B cell (primary cell): ENCODE data around the gene SCRT2. TPM values are rescaled to one million over a fixed set of nuclear protein-coding genes. Genes with fewer than 3 reads are reported as not detected.
A peak's percentile ranks its signal among the peaks of the same experiment; 100 is the strongest.

ENCODE experiments used
- ATAC-seq: fragments of 200-7000 bp; cut with Tn5 transposase; one replicate; pipeline ENCODE4 v1.10.0; 2021; ENCODE audit warnings: low read depth, mild to moderate bottlenecking, moderate number of reproducible peaks, moderate library complexity
- CTCF ChIA-PET: fragments of 350-600 bp; sonication (Branson Sonifier 250); formaldehyde crosslinking; loops from one replicate; lab custom pipeline; 2021; ENCODE audit warnings: antibody characterized with exemption, inconsistent platforms; lab: Charles Lee
- POLR2A ChIA-PET: fragments of 350-600 bp; sonication (Branson Sonifier 250); formaldehyde crosslinking; loops from one replicate; lab custom pipeline; 2021; ENCODE audit warnings: antibody characterized with exemption; lab: Charles Lee
- DNase-seq: peaks from one replicate; pipeline ENCODE4 v3.0.0; 2013
- H2AFZ ChIP-seq: 2 replicates; pipeline ENCODE4 v1.6.1; 2012; ENCODE audit warnings: mild to moderate bottlenecking, low read depth, low read length; ENCODE audit not compliant: insufficient read depth, poor library complexity, severe bottlenecking
- H3K27ac ChIP-seq, 2 donors: 1 replicate in 1 of 2; 2 replicates in 1 of 2; pipeline ENCODE4 v1.5.1; 2012 to 2013; ENCODE audit warnings: low read length in 2 of 2, mild to moderate bottlenecking in 2 of 2, moderate library complexity in 1 of 2
- H3K27me3 ChIP-seq, 4 experiments: fragments of 200-600 bp in 1 of 4; sonication (generic) in 1 of 4; replicated peaks in 1 of 4; 1 replicate in 2 of 4; 2 replicates in 2 of 4; pipeline versions ENCODE4 v1.6.1 to v1.7.0; 2013 to 2016; ENCODE audit warnings: low read length in 3 of 4, mild to moderate bottlenecking in 2 of 4, mixed read lengths in 1 of 4, moderate library complexity in 1 of 4; ENCODE audit not compliant: insufficient read depth in 4 of 4, control insufficient read depth in 3 of 4; ENCODE audit errors: control extremely low read depth in 1 of 4
- H3K36me3 ChIP-seq, 2 experiments: replicated peaks in 1 of 2; 1 replicate in 1 of 2; 2 replicates in 1 of 2; pipeline versions ENCODE4 v1.6.1 to v1.7.1; 2013; ENCODE audit warnings: low read length in 1 of 2; ENCODE audit not compliant: insufficient read depth in 2 of 2, control insufficient read depth in 1 of 2; ENCODE audit errors: control extremely low read depth in 1 of 2, extremely low read depth in 1 of 2
- H3K4me1 ChIP-seq, 2 donors: fragments of 200-600 bp in 1 of 2; sonication (generic) in 1 of 2; 1 replicate in 1 of 2; 2 replicates in 1 of 2; pipeline versions ENCODE4 v1.5.1 to v1.6.1; 2013 to 2017; ENCODE audit warnings: low read length in 2 of 2; ENCODE audit not compliant: control insufficient read depth in 2 of 2, insufficient read depth in 2 of 2
- H3K4me2 ChIP-seq: replicated peaks from 2 replicates; pipeline ENCODE3; 2012; ENCODE audit warnings: mild to moderate bottlenecking, low read depth, low read length; ENCODE audit not compliant: poor library complexity, severe bottlenecking
- H3K4me3 ChIP-seq, 5 experiments: fragments of 200-600 bp in 1 of 5; sonication (generic) in 1 of 5; 1 replicate in 3 of 5; 2 replicates in 2 of 5; pipeline versions ENCODE4 v1.5.1 to v1.7.0; 2011 to 2016; ENCODE audit warnings: low read length in 4 of 5, mild to moderate bottlenecking in 4 of 5, low read depth in 2 of 5, control low read depth in 1 of 5, moderate library complexity in 1 of 5; ENCODE audit not compliant: insufficient read depth in 1 of 5; ENCODE audit errors: control extremely low read depth in 1 of 5, extremely low read depth in 1 of 5
- H3K79me2 ChIP-seq: fragments of 200-600 bp; sonication (generic); one replicate; pipeline ENCODE4 v1.6.0; 2016; ENCODE audit warnings: low read length; ENCODE audit not compliant: control insufficient read depth, insufficient read depth
- H3K9ac ChIP-seq: fragments of 200-600 bp; sonication (generic); 2 replicates; pipeline ENCODE4 v1.6.1; 2017; ENCODE audit warnings: mild to moderate bottlenecking, low read length, moderate library complexity
- H3K9me3 ChIP-seq, 3 donors: one replicate each; pipeline versions ENCODE4 v1.6.1 to v1.7.1; 2013; ENCODE audit warnings: low read length in 2 of 3; ENCODE audit not compliant: control insufficient read depth in 2 of 3, insufficient read depth in 1 of 3; ENCODE audit errors: control extremely low read depth in 1 of 3
- H4K20me1 ChIP-seq: 2 replicates; pipeline ENCODE4 v1.6.0; 2012; ENCODE audit warnings: mild to moderate bottlenecking, low read length; ENCODE audit not compliant: insufficient read depth, control insufficient read depth, poor library complexity, severe bottlenecking
- H3K27ac Mint-ChIP-seq: one replicate; pipeline ENCODE4 v1.8.0; 2021; ENCODE audit warnings: mixed read lengths
- H3K27me3 Mint-ChIP-seq: one replicate; pipeline ENCODE4 v1.8.0; 2021; ENCODE audit warnings: mixed read lengths
- H3K4me1 Mint-ChIP-seq: one replicate; pipeline ENCODE4 v1.8.0; 2021; ENCODE audit warnings: mixed read lengths
- H3K4me3 Mint-ChIP-seq: one replicate; pipeline ENCODE4 v1.8.0; 2021; ENCODE audit warnings: mixed read lengths
- H3K9me3 Mint-ChIP-seq: one replicate; pipeline ENCODE4 v1.8.0; 2022; ENCODE audit warnings: mixed read lengths; ENCODE audit not compliant: insufficient read depth
- CTCF ChIP-seq: fragments of 200-600 bp; IDR thresholded peaks from one replicate; pipeline ENCODE4 v1.8.0; 2022; ENCODE audit warnings: antibody characterized with exemption, mild to moderate bottlenecking
- EZH2 ChIP-seq: IDR thresholded peaks from 2 replicates; pipeline ENCODE4 v1.6.1; 2012; ENCODE audit warnings: borderline replicate concordance, low read depth, mild to moderate bottlenecking, moderate library complexity, low read length; ENCODE audit not compliant: insufficient read depth, poor library complexity, severe bottlenecking
- WGBS: methylation state at CpG from one replicate; pipeline ENCODE4 v1.1.5; 2013; ENCODE audit warnings: missing lambda C conversion rate; ENCODE audit not compliant: insufficient coverage; 5-methylcytosine and 5-hydroxymethylcytosine counted together
- intact Hi-C: fragments of 100-400 bp; cut with micrococcal nuclease; formaldehyde crosslinking; loops from one replicate; pipeline ENCODE4 v1.10.0; 2022
- polyA plus RNA-seq: library from polyadenylated mRNA; depleted of rRNA; stranded (reverse); fragments of >200 nt; gene quantifications from 2 replicates; pipeline ENCODE4 v1.2.3, GENCODE V29; 2012
- total RNA-seq, 2 donors: library from RNA; stranded (reverse); fragments of 120-200 nt in 1 of 2; gene quantifications; 1 replicate in 1 of 2; 2 replicates in 1 of 2; pipeline versions ENCODE4 v1.2.3 to v1.2.4, GENCODE V29; 2013 to 2022

Gene SCRT2
- total and polyA plus RNA-seq, 2 donors (not counting 1 experiment from before 2014, with no cell fraction given) = not detected

- Histone ChIP-seq H4K20me1 (no peaks in the 10 kb centered on the region), H3K4me2 (no peak overlapping the region), H2AFZ (no peak overlapping the region), H3K4me1 (peaks cover 10 to 18% of the 10 kb centered on the region in 2 donors), H3K4me3 (no peak overlapping the region), H3K9ac (no peak overlapping the region), H3K79me2 (no peaks in the 10 kb centered on the region), H3K27ac (no peak overlapping the region), H3K27me3 (peaks cover 0 to 12% (median 4%) of the 10 kb centered on the region in 4 experiments), H3K9me3 (no peaks in the 10 kb centered on the region), H3K36me3 (no peaks in the 10 kb centered on the region)
- intact Hi-C loops = no loop called here
- DNase-seq = no peak
- CTCF ChIA-PET = interaction anchor here (1.2 to 1.5 kb wide), 2 partner anchors 9 to 10 kb away, joined by 3 to 7 read pairs; no protein-coding TSS in a partner anchor
- Mint-ChIP-seq H3K27ac (no peak overlapping the region), H3K9me3 (no peaks in the 10 kb centered on the region), H3K27me3 (peaks cover 23% of the 10 kb centered on the region), H3K4me1 (peaks cover 20% of the 10 kb centered on the region), H3K4me3 (peak overlapping the region; percentile 77)
- no CpG with 5 or more reads among the region's 3 CpGs for WGBS
- POLR2A ChIA-PET = no interaction called here
- no peak for ATAC-seq
- no peak for TF ChIP-seq CTCF
- TF ChIP-seq EZH2 = no peak
These were observed 21.2 kb downstream of the SCRT2 start for GRCh38 chr20:654417-654750.

- Mint-ChIP-seq H3K27ac (peak overlapping the region; percentile 17), H3K9me3 (no peaks in the 10 kb centered on the region), H3K4me3 (peak overlapping the region; percentile 77), H3K27me3 (peaks cover 17% of the 10 kb centered on the region), H3K4me1 (peaks cover 20% of the 10 kb centered on the region)
- Histone ChIP-seq H3K4me1 (peaks cover 10 to 18% of the 10 kb centered on the region in 2 donors), H3K36me3 (no peaks in the 10 kb centered on the region), H3K9ac (peak overlapping the region; percentile 70), H3K9me3 (no peaks in the 10 kb centered on the region), H2AFZ (peak overlapping the region; percentile 73), H3K4me3 (peak overlapping the region in 4 of 5 experiments; percentile 37 to 67 (median 55)), H4K20me1 (no peaks in the 10 kb centered on the region), H3K27me3 (peaks cover 0 to 12% (median 2%) of the 10 kb centered on the region in 4 experiments), H3K79me2 (no peaks in the 10 kb centered on the region), H3K27ac (no peak overlapping the region), H3K4me2 (peak overlapping the region; percentile 88)
- no peak for TF ChIP-seq EZH2
- TF ChIP-seq CTCF = peak; percentile 39
- ChIA-PET CTCF (interaction anchor here (1.2 to 1.5 kb wide), 2 partner anchors 8 to 11 kb away, joined by 3 to 7 read pairs; no protein-coding TSS in a partner anchor), POLR2A (no interaction called here)
- DNase-seq (no peak), ATAC-seq (no peak)
- 38% methylated on average over 29 of the region's 31 CpGs for WGBS
- intact Hi-C loops = loop anchor here (1.0 to 2.0 kb wide), 3 partner anchors 9 to 179 kb away; partner anchors contain the start of gene FAM110A
These were observed 21.8 kb downstream of the SCRT2 start for GRCh38 chr20:653590-654416.
